ENCODE measurements around the gene KRT4. TPM values are rescaled to one million over a fixed set of nuclear protein-coding genes. Genes with fewer than 3 reads are reported as not detected.

The KRT4 gene
- total RNA-seq, 1 donor from 2014 or later, result not detected

DNA sequence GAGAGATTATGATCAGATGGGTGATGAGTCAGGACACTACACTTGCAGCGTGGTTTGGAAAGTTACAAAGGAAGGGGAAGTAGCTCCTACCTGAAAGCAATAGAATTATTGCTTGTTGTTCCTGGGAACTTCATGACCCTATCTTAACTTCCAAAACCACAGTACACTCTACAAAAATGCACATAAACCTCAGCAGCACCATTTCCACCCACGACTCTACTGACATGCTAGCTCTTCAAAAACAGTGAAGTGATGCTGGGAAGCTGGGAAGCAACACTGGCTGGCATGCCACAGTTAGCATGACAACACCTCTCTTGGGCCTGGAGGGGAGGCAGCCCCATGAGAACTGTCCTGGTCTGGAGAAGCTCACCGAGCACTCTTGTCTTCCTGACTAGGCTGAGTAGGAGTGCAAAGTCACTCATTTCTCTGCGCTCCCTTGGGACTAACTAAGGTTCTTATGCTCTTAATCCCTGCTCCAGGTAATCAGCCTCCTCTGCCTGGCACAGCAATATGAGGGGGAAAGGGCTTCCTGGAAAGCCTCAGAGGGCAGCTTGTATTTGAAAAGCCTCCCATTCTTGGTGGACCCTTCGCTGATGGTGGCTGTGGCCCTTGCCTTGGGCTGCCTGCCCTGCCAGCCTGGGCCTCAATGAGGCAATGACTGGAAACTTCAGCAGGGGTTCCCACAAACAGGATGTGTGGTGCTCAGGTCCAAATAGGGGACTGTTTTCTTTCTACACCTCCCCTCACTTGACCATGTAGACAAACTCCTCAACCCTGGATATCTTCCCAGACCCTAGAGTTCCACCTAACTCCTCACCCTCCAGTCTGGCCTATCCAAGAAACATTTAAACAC lies 19.2 kb downstream of the KRT4 start:
- Mint-ChIP-seq H3K4me1 (ENCODE audit: low read depth, unreplicated experiment) (no peaks in the 10 kb centered on the region), H3K27ac (ENCODE audit: unreplicated experiment) (no peak overlapping the region), H3K27me3 (ENCODE audit: unreplicated experiment) (no peaks in the 10 kb centered on the region), H3K4me3 (ENCODE audit: unreplicated experiment) (no peak overlapping the region), H3K9me3 (ENCODE audit: unreplicated experiment) (peaks cover 2% of the 10 kb centered on the region), H3K36me3 (ENCODE audit: unreplicated experiment) (no peaks in the 10 kb centered on the region)
- DNase-seq, result no peak
- TF ChIP-seq, protein P1, sequence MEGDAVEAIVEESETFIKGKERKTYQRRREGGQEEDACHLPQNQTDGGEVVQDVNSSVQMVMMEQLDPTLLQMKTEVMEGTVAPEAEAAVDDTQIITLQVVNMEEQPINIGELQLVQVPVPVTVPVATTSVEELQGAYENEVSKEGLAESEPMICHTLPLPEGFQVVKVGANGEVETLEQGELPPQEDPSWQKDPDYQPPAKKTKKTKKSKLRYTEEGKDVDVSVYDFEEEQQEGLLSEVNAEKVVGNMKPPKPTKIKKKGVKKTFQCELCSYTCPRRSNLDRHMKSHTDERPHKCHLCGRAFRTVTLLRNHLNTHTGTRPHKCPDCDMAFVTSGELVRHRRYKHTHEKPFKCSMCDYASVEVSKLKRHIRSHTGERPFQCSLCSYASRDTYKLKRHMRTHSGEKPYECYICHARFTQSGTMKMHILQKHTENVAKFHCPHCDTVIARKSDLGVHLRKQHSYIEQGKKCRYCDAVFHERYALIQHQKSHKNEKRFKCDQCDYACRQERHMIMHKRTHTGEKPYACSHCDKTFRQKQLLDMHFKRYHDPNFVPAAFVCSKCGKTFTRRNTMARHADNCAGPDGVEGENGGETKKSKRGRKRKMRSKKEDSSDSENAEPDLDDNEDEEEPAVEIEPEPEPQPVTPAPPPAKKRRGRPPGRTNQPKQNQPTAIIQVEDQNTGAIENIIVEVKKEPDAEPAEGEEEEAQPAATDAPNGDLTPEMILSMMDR (IDR thresholded peaks at IDR 0.05; ENCODE audit: partially characterized antibody, unreplicated experiment), result no peak

DNA sequence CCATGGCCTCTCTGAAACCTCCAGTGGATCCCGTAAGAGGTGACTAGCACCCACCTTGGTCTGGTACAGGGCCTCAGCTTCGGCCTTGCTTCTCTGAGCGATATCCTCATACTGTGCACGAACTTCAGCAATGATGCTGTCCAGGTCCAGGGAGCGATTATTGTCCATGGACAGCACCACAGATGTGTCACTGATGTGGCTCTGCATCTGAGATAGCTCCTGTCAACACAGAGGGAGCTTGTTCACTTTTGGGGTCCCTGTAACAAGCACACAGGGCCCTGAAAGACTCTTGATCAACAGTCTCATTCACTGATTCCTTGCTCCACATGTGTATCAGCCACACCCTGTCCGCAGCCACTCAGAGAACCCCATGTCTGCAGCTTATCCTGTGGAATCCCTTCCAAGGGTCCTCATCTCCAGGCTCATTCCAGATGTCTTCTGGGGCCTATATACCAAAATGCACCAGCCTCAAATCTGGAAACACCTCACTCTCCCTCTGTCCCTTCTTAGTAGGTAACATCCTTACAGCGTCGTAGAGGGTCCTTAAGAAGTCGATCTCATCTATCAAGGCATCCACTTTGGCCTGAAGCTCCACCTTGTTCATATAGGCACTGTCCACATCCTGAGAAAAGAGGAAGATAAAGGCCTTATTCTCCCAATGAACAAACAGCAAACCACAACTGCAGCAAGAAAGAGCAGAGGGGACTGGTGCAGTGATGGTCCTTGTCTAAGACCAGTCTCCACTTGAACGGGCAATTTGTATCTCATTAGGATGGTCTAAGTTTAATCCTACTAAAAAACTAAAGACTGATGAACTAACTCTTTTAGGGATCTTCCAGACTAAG lies 21.5 kb downstream of the KRT4 start:
- no peak overlapping the region for H3K4me3 Mint-ChIP-seq (ENCODE audit: unreplicated experiment)
- no peaks in the 10 kb centered on the region for H3K27me3 Mint-ChIP-seq (ENCODE audit: unreplicated experiment)
- H3K27ac Mint-ChIP-seq (ENCODE audit: unreplicated experiment), result no peak overlapping the region
- H3K36me3 Mint-ChIP-seq (ENCODE audit: unreplicated experiment), result no peaks in the 10 kb centered on the region
- DNase-seq, result no peak
- TF ChIP-seq, protein P1 (IDR thresholded peaks at IDR 0.05; ENCODE audit: partially characterized antibody, unreplicated experiment), result no peak
- no peaks in the 10 kb centered on the region for H3K4me1 Mint-ChIP-seq (ENCODE audit: low read depth, unreplicated experiment)
- H3K9me3 Mint-ChIP-seq (ENCODE audit: unreplicated experiment), result peaks cover 2% of the 10 kb centered on the region

DNA sequence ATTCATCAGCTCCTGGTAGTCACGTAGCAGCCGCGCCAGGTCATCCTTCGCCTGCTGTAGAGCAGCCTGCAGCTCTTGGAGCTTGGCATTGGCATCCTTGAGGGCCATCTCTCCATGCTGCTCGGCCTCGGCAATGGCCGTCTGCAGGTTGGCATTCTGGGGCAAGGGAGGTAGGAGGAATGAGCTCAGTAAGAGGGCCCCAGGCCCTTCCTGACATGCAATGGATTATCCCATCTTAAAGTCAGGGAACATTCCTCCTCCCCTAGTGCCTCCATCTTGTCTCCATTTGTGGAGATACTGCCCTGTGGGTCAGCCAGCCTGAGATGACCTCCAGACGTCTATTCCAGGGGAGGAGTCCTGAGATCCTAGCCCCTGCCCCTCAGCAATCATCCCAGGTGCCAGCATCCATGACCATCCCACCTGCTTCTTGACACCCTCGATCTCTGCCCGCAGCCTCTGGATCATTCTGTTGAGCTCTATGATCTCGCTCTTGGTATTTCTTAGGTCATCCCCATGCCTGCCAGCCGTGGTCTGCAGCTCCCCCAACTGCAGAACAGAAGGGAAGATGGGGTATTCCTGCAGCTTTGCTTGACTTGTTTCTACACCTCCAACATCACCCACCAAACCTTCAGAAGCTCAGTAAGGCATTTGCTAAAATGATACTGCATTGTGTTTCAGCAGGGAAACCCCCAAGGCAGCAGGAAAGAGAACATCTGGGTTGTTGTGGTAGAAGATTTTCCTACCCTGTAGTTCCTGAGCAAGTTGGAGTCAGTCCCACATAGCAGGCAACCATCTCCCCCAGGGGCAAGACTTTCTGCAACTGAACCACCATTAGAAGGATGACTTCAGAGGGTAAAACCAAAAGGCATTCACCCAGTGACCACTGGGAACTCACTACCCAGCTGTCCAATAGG lies 22.4 kb downstream of the KRT4 start:
- Mint-ChIP-seq H3K4me1 (ENCODE audit: low read depth, unreplicated experiment) (no peaks in the 10 kb centered on the region), H3K36me3 (ENCODE audit: unreplicated experiment) (no peaks in the 10 kb centered on the region), H3K27ac (ENCODE audit: unreplicated experiment) (no peak overlapping the region), H3K9me3 (ENCODE audit: unreplicated experiment) (peaks cover under 1% of the 10 kb centered on the region), H3K4me3 (ENCODE audit: unreplicated experiment) (no peak overlapping the region), H3K27me3 (ENCODE audit: unreplicated experiment) (no peaks in the 10 kb centered on the region)
- no peak for DNase-seq
- TF ChIP-seq, protein P1 (IDR thresholded peaks at IDR 0.05; ENCODE audit: partially characterized antibody, unreplicated experiment), result no peak

DNA sequence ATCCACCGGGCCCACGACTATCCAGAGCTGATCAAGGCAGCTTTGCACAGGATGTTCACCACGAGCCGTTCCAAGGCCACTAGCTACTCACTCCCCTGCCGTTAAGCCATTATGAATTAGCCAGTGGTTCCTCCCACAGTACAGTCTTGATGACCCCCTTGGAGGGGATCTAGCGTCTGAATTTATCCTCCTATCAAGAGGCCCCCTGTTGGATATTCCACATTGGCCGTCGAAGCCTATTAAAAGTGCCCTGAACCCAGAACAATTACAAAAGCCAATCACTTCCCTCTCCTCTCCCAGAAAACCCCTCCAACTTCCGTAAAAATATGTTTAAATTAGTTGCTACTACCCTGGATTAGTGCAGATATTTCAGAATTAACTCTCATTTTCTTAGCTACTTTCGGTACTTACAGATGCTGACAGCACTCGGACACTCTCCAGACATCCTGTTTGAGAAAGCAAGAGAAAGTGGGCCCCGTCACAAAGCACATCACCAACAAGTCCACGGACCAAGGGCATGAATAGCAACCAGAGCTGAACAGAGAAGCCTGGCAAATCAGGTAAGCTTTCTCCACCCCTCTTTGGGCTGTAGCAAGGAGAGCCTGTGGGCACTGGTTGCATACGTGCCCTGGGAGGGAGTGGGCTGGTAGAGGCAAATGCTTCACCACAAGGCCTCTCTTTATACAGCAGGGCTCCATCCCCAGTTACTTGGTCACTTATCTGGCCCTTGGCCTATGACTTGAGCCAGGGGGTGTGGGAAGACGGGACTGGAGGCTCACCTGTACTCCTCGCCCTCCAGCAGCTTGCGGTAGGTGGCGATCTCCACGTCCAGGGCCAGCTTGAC lies 23.3 kb downstream of the KRT4 start:
- H3K4me3 Mint-ChIP-seq (ENCODE audit: unreplicated experiment), result no peak overlapping the region
- DNase-seq, result no peak
- H3K36me3 Mint-ChIP-seq (ENCODE audit: unreplicated experiment), result no peaks in the 10 kb centered on the region
- H3K27ac Mint-ChIP-seq (ENCODE audit: unreplicated experiment), result no peak overlapping the region
- TF ChIP-seq, protein P1 (IDR thresholded peaks at IDR 0.05; ENCODE audit: partially characterized antibody, unreplicated experiment), result no peak
- H3K9me3 Mint-ChIP-seq (ENCODE audit: unreplicated experiment), result no peaks in the 10 kb centered on the region
- H3K4me1 Mint-ChIP-seq (ENCODE audit: low read depth, unreplicated experiment), result no peaks in the 10 kb centered on the region
- no peaks in the 10 kb centered on the region for H3K27me3 Mint-ChIP-seq (ENCODE audit: unreplicated experiment)
